ENCODE data around the gene GRPEL1.

- TF ChIP-seq CTCF (IDR thresholded peaks at IDR 0.05) (no peak), EZH2 (IDR thresholded peaks at IDR 0.05) (no peak), EZH2phosphoT487 (IDR thresholded peaks at IDR 0.05) (no peak)
Observed at GRCh38 chr4:7087036-7087435, 19.2 kb upstream of the GRPEL1 start.
